HepG2 (cell line): ENCODE data around the gene CENPP. TPM values are rescaled to one million over a fixed set of nuclear protein-coding genes. Genes with fewer than 3 reads are reported as not detected.
A peak's percentile ranks its signal among the peaks of the same experiment; 100 is the strongest.

ENCODE experiments used
- ATAC-seq: fragments of 200-7000 bp; cut with Tn5 transposase; 3 replicates; pipeline ENCODE4 v1.9.1; 2020; ENCODE audit warnings: mild to moderate bottlenecking, moderate library complexity
- Bru-seq: library from RNA; stranded (reverse); fragments of 400-500 nt; gene quantifications from one replicate; lab custom pipeline; 2021; lab: Mats Ljungman, UMichigan
- BruChase-seq, 2 experiments: library from RNA; stranded (reverse); fragments of 400-500 nt; gene quantifications; one replicate each; lab custom pipeline; 2021; lab: Mats Ljungman, UMichigan
- BruUV-seq: library from RNA; stranded (reverse); fragments of 400-500 nt; replicated peaks from 2 replicates; lab custom pipeline; 2021; lab: Mats Ljungman, UMichigan
- CTCF ChIA-PET: fragments of 300-600 bp; formaldehyde crosslinking; extraction: SDS; loops from one replicate; lab custom pipeline; 2021; ENCODE audit warnings: low total read pairs, inconsistent platforms, low intra/inter-chr PET ratio; lab: Yijun Ruan, JAX
- POLR2A ChIA-PET: fragments of 350-600 bp; sonication (Branson Sonifier 250); formaldehyde crosslinking; loops from one replicate; lab custom pipeline; 2020; ENCODE audit warnings: antibody characterized with exemption, inconsistent platforms; lab: Yijun Ruan, JAX
- DNase-seq: peaks from one replicate; pipeline ENCODE4 v3.0.0-alpha.2; 2015; ENCODE audit warnings: low spot score
- FAIRE-seq: peaks from 3 replicates; lab custom pipeline; 2011; peaks lifted over from hg19 to GRCh38; lab: Jason Lieb, UNC
- H2AFZ ChIP-seq: one replicate; pipeline ENCODE4 v1.6.1; 2011; ENCODE audit warnings: low read length, inconsistent platforms
- H3K27ac ChIP-seq: fragments of 300-600 bp; 3 replicates; pipeline ENCODE4 v1.8.0; 2011; ENCODE audit warnings: mixed run types, mild to moderate bottlenecking, mixed read lengths, low read length, inconsistent platforms; ENCODE audit not compliant: insufficient read depth; ENCODE audit errors: extremely low read length
- H3K27me3 ChIP-seq, 2 experiments: fragments of 200-600 bp in 1 of 2; 2 replicates in 1 of 2; 3 replicates in 1 of 2; pipeline versions ENCODE4 v1.6.0 to v1.8.0; 2011; ENCODE audit warnings: low read length in 2 of 2, mild to moderate bottlenecking in 2 of 2, moderate library complexity in 2 of 2, inconsistent platforms in 1 of 2; ENCODE audit not compliant: insufficient read depth in 2 of 2, control insufficient read depth in 1 of 2
- H3K36me3 ChIP-seq, 2 experiments: fragments of 200-600 bp in 1 of 2; replicated peaks in 1 of 2; 2 replicates in 1 of 2; 3 replicates in 1 of 2; pipeline versions ENCODE4 v1.5.1 to v1.8.0; 2011; ENCODE audit warnings: low read length in 2 of 2, inconsistent platforms in 1 of 2; ENCODE audit not compliant: insufficient read depth in 2 of 2, control insufficient read depth in 1 of 2
- H3K4me1 ChIP-seq: 2 replicates; pipeline ENCODE4 v1.5.1; 2012; ENCODE audit warnings: low read length, inconsistent platforms; ENCODE audit not compliant: insufficient read depth
- H3K4me2 ChIP-seq: 2 replicates; pipeline ENCODE4 v1.6.0; 2011; ENCODE audit warnings: low read depth, low read length, inconsistent platforms
- H3K4me3 ChIP-seq, 3 experiments: fragments of 200-600 bp in 1 of 3; sonication (generic), shearing (Covaris generic) in 1 of 3; replicated peaks in 1 of 3; 2 replicates each; pipeline ENCODE4 v1.5.1; 2011 to 2016; ENCODE audit warnings: low read length in 3 of 3, inconsistent platforms in 2 of 3, low read depth in 2 of 3, mild to moderate bottlenecking in 2 of 3, control low read depth in 1 of 3, mixed read lengths in 1 of 3; ENCODE audit not compliant: insufficient read depth in 1 of 3
- H3K79me2 ChIP-seq: one replicate; pipeline ENCODE4 v1.6.1; 2011; ENCODE audit warnings: low read length, inconsistent platforms; ENCODE audit not compliant: insufficient read depth
- H3K9ac ChIP-seq: 2 replicates; pipeline ENCODE4 v1.6.0; 2011; ENCODE audit warnings: mild to moderate bottlenecking, low read depth, low read length, inconsistent platforms; ENCODE audit not compliant: insufficient read depth
- H3K9me3 ChIP-seq: 2 replicates; pipeline ENCODE4 v1.5.1; 2012; ENCODE audit warnings: mild to moderate bottlenecking, low read length
- H4K20me1 ChIP-seq: 2 replicates; pipeline ENCODE4 v1.6.0; 2011; ENCODE audit warnings: inconsistent platforms, mild to moderate bottlenecking, low read length, moderate library complexity; ENCODE audit not compliant: insufficient read depth
- DR1 ChIP-seq: sonication (generic); formaldehyde crosslinking; IDR thresholded peaks from 2 replicates; pipeline ENCODE4 v1.8.0; 2021; ENCODE audit warnings: mild to moderate bottlenecking, missing genetic modification reagents, inconsistent platforms
- HNRNPLL ChIP-seq: fragments of 200-400 bp; formaldehyde crosslinking; IDR thresholded peaks from 2 replicates; pipeline ENCODE4 v1.6.1; 2017; ENCODE audit warnings: mild to moderate bottlenecking, low read depth, low read length; ENCODE audit not compliant: poor library complexity, severe bottlenecking
- MLLT10 ChIP-seq: sonication (generic); formaldehyde crosslinking; IDR thresholded peaks from 2 replicates; pipeline ENCODE4 v1.4.0; 2020; ENCODE audit warnings: missing genetic modification reagents
- MXD3 ChIP-seq: IDR thresholded peaks from 2 replicates; pipeline ENCODE4 v1.6.1; 2016; ENCODE audit warnings: mild to moderate bottlenecking, missing biosample characterization, missing genetic modification reagents
- SP5 ChIP-seq: IDR thresholded peaks from 2 replicates; pipeline ENCODE4 v1.6.1; 2016; ENCODE audit warnings: low read depth, borderline replicate concordance
- THAP9 ChIP-seq: sonication (generic); formaldehyde crosslinking; IDR thresholded peaks from 2 replicates; pipeline ENCODE4; 2020; ENCODE audit warnings: missing genetic modification reagents, mild to moderate bottlenecking, borderline replicate concordance
- TOPORS ChIP-seq: sonication (generic); formaldehyde crosslinking; IDR thresholded peaks from 2 replicates; pipeline ENCODE4 v1.8.0; 2023; ENCODE audit warnings: mild to moderate bottlenecking, missing genetic modification reagents
- ZFP62 ChIP-seq: sonication (generic); formaldehyde crosslinking; IDR thresholded peaks from 2 replicates; pipeline ENCODE4 v1.4.0; 2020; ENCODE audit warnings: missing genetic modification reagents
- ZNF34 ChIP-seq: sonication (generic); formaldehyde crosslinking; IDR thresholded peaks from 2 replicates; pipeline ENCODE4 v1.4.0; 2020; ENCODE audit warnings: mild to moderate bottlenecking, missing genetic modification reagents, borderline replicate concordance
- ZNF572 ChIP-seq: sonication (generic); formaldehyde crosslinking; IDR thresholded peaks from 2 replicates; pipeline ENCODE4 v1.5.1; 2020; ENCODE audit warnings: mild to moderate bottlenecking, missing genetic modification reagents
- whole genome bisulfite sequencing: methylation state at CpG from one replicate; pipeline ENCODE4 v1.1.6; 2017; ENCODE audit warnings: low lambda C conversion rate; 5-methylcytosine and 5-hydroxymethylcytosine counted together
- in situ Hi-C: cut with HindIII; loops from 2 replicates; pipeline ENCODE4 v1.10.0; 2017; ENCODE audit warnings: low pct_unique_long_range_greater_than_20kb; ENCODE audit not compliant: extremely low pct_ligation_motif_present
- intact Hi-C: fragments of 100-400 bp; cut with micrococcal nuclease; formaldehyde crosslinking; loops from one replicate; pipeline ENCODE4 v1.10.0; 2022; ENCODE audit not compliant: unreplicated experiment
- long read RNA-seq, 2 experiments: library from RNA in 1 of 2; library from polyadenylated mRNA in 1 of 2; stranded (forward) in 1 of 2; unstranded in 1 of 2; transcript quantifications; one replicate each; pipeline ENCODE4 v2.0.0, GENCODE V29; 2019 to 2022
- polyA minus RNA-seq, 3 experiments: library from RNA; depleted of rRNA, polyadenylated mRNA; stranded (reverse); fragments of >200 nt; gene quantifications; 2 replicates each; pipeline ENCODE4 v1.2.3, GENCODE V29; 2011; ENCODE audit warnings: low replicate concordance in 1 of 3
- polyA plus RNA-seq, 8 experiments: library from polyadenylated mRNA; depleted of rRNA in 3 of 8; stranded (reverse) in 7 of 8; unstranded in 1 of 8; fragments of >200 nt; fragmentation: Illumina TruSeq in 4 of 8; extraction: Trizol in 4 of 8; gene quantifications; 2 replicates each; pipeline versions ENCODE4 v1.2.1 to v1.2.3, GENCODE V29; 2011 to 2016; ENCODE audit warnings: low read depth in 4 of 8, missing spikeins in 1 of 8, mixed read lengths in 1 of 8; ENCODE audit not compliant: insufficient read depth in 1 of 8
- total RNA-seq, 5 experiments: library from RNA; depleted of rRNA; stranded (reverse); fragments of >200 nt; fragmentation: Illumina TruSeq; extraction: Trizol; gene quantifications; 2 replicates each; pipeline ENCODE4 v1.2.3, GENCODE V29; 2016; ENCODE audit warnings: low read depth in 1 of 5
- TF ChIP-seq, protein P1 (sequence below): sonication (generic); formaldehyde crosslinking; IDR thresholded peaks from 2 replicates; pipeline ENCODE4 v1.8.1; 2023; ENCODE audit warnings: mild to moderate bottlenecking, missing genetic modification reagents, borderline replicate concordance
- TF ChIP-seq, protein P2 (sequence below): sonication (generic); formaldehyde crosslinking; IDR thresholded peaks from 2 replicates; pipeline ENCODE4 v1.5.0; 2020; ENCODE audit warnings: missing genetic modification reagents

Gene CENPP
- 11.0 and 11.4 TPM in 2 replicates for total RNA-seq (2016; rRNA removed; fragmentation: Illumina TruSeq; extraction: Trizol)
- total RNA-seq (2016; cell fraction: cytosol; rRNA removed; fragmentation: Illumina TruSeq; extraction: Trizol; ENCODE audit: low read depth), result 2.3 and 3.3 TPM in 2 replicates
- total RNA-seq (2016; cell fraction: insoluble cytoplasmic fraction; rRNA removed; fragmentation: Illumina TruSeq; extraction: Trizol), result 9.2 and 12.7 TPM in 2 replicates
- total RNA-seq (2016; cell fraction: membrane; rRNA removed; fragmentation: Illumina TruSeq; extraction: Trizol), result 6.4 and 7.6 TPM in 2 replicates
- total RNA-seq (2016; cell fraction: nucleus; rRNA removed; fragmentation: Illumina TruSeq; extraction: Trizol), result 14.0 and 16.0 TPM in 2 replicates
- polyA plus RNA-seq (2011; rRNA removed), result 1.2 and 2.0 TPM in 2 replicates
- polyA plus RNA-seq (2011; cell fraction: cytosol; rRNA removed), result 0.59 and 0.67 TPM in 2 replicates
- polyA plus RNA-seq (2011; cell fraction: nucleus; rRNA removed), result 0.63 and 0.69 TPM in 2 replicates
- 2.4 and 3.9 TPM in 2 replicates for polyA plus RNA-seq (2012)
- 3.7 and 4.4 TPM in 2 replicates for polyA plus RNA-seq (2016; cell fraction: cytosol; fragmentation: Illumina TruSeq; extraction: Trizol; ENCODE audit: low read depth)
- 9.4 and 13.3 TPM in 2 replicates for polyA plus RNA-seq (2016; cell fraction: insoluble cytoplasmic fraction; fragmentation: Illumina TruSeq; extraction: Trizol; ENCODE audit: low read depth)
- 5.5 and 5.6 TPM in 2 replicates for polyA plus RNA-seq (2016; cell fraction: membrane; fragmentation: Illumina TruSeq; extraction: Trizol; ENCODE audit: low read depth)
- 3.7 and 5.9 TPM in 2 replicates for polyA plus RNA-seq (2016; cell fraction: nucleus; fragmentation: Illumina TruSeq; extraction: Trizol; ENCODE audit: insufficient read depth, low read depth)
- 1.3 and 4.8 TPM in 2 replicates for polyA minus RNA-seq (2011; rRNA and poly(A)+ RNA removed; ENCODE audit: low replicate concordance)
- 0.79 and 1.3 TPM in 2 replicates for polyA minus RNA-seq (2011; cell fraction: cytosol; rRNA and poly(A)+ RNA removed)
- 5.2 and 6.4 TPM in 2 replicates for polyA minus RNA-seq (2011; cell fraction: nucleus; rRNA and poly(A)+ RNA removed)
- Bru-seq, nascent RNA, result percentile 43 among the genes with signal in this experiment
- percentile 47 among the genes with signal in this experiment for BruChase-seq, experiment 1, labeled RNA remaining after a 6-hour chase
- percentile 61 among the genes with signal in this experiment for BruChase-seq, experiment 2, labeled RNA remaining after a 2-hour chase
- long read RNA-seq, experiment 1, partial matches to known transcripts, result 0 of 1 reads
- long read RNA-seq, experiment 1, other reads (novel, unspliced or antisense), result 1 of 1 reads
- long read RNA-seq, experiment 2, partial matches to known transcripts, result 0 of 1 reads
- long read RNA-seq, experiment 2, other reads (novel, unspliced or antisense), result 1 of 1 reads

DNA sequence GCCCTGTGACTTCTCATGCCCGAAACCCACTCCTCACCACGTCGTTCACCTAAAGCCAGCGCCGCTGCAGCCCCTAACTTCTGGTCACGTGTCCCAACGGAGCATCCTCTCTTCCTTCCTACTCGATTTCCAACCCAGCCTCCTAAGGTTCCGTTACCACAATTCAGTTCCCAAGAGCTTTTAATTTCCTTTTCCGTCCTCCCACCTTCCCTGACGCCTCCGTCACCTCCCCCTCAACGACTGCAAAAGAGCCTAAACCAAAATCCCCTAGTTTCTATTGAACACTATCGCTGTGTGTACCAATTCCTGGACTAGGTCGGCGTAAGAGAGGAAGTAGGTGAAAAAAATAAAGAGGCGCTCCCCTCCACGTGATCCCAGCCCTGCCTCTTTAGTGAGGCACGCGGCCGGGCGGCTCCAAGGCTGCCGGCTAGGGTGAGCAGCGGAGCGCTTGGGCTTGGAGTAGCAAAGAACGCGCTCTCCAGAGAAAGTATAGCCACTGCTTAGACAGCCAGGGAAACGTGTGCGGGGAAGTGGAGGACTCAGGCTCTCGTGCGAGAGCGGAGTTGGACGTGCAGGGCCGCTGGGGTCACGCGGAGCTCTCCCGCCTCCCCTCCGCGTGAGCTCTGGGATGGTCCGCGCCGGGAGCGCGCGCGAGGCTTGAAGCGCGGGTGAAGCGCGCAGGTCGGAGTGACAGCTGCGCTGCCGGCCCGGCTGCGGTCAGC is at the start of gene CENPP, which contains the start of gene NOL8:
Gene CENPP, plus strand, starts transcription at position 685 of the 722 bp plus-strand sequence.
Gene NOL8, minus strand, starts transcription at position 82 of the 722 bp plus-strand sequence. CDS start 1,189 bp downstream, outside the sequence.
- no peaks in the 10 kb centered on the region; a peak in 1 of 5 replicates for H3K27me3 ChIP-seq
- in situ Hi-C loops, result loop anchor here (10.0 kb wide), 1 partner anchor 309 kb away; no protein-coding TSS in a partner anchor
- peak within 1 kb of the TSS; percentile 84 for H2AFZ ChIP-seq
- WGBS, result under 1% methylated on average over 28 of the region's 55 CpGs
- H3K9ac ChIP-seq, result peak within 1 kb of the TSS; percentile 98
- BruUV-seq, result no TSS peak
- peak within 1 kb of the TSS; percentile 96 for H3K27ac ChIP-seq
- peak within 1 kb of the TSS; percentile 74 to 98 (median 93) for H3K4me3 ChIP-seq
- H3K36me3 ChIP-seq, result peaks cover 0 to 17% of the 10 kb centered on the region in 2 experiments; a peak in 3 of 5 replicates
- H3K4me1 ChIP-seq, result peaks cover 40% of the 10 kb centered on the region
- H3K9me3 ChIP-seq, result no peaks in the 10 kb centered on the region
- no peaks in the 10 kb centered on the region for H4K20me1 ChIP-seq
- intact Hi-C loops, result loop anchor here (2.0 kb wide), 1 partner anchor 309 kb away; no protein-coding TSS in a partner anchor
- ChIA-PET POLR2A (interaction anchor here (1.0 to 2.4 kb wide), 6 partner anchors 31 to 1133 kb away, joined by 3 to 12 read pairs (median 4); partner anchors contain the start of gene IPPK), CTCF (no interaction called here)
- DNase-seq (peak; percentile 86), FAIRE-seq (peak; percentile 60), ATAC-seq (peak; percentile 95)
- H3K4me2 ChIP-seq, result peak within 1 kb of the TSS; percentile 94
- peaks cover 29% of the 10 kb centered on the region for H3K79me2 ChIP-seq
- TF ChIP-seq THAP9 (CRISPR knock-in tag), result peak; percentile 98
- TF ChIP-seq MXD3 (CRISPR knock-in tag), result peak; percentile 76
- no peak for TF ChIP-seq ZFP62 (CRISPR knock-in tag)
- no peak; the same call in none of the 2 replicates for TF ChIP-seq DR1 (CRISPR knock-in tag)
- peak; percentile 85 for TF ChIP-seq HNRNPLL
- no peak for TF ChIP-seq MLLT10
- no peak for TF ChIP-seq ZNF34
- TF ChIP-seq, protein P1, sequence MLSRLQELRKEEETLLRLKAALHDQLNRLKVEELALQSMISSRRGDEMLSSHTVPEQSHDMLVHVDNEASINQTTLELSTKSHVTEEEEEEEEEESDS (CRISPR knock-in tag), result no peak
- TF ChIP-seq TOPORS (CRISPR knock-in tag), result peak; percentile 74
- TF ChIP-seq SP5 (CRISPR knock-in tag), result peak; percentile 33; the same call in 1 of the 2 replicates
- TF ChIP-seq, protein P2, sequence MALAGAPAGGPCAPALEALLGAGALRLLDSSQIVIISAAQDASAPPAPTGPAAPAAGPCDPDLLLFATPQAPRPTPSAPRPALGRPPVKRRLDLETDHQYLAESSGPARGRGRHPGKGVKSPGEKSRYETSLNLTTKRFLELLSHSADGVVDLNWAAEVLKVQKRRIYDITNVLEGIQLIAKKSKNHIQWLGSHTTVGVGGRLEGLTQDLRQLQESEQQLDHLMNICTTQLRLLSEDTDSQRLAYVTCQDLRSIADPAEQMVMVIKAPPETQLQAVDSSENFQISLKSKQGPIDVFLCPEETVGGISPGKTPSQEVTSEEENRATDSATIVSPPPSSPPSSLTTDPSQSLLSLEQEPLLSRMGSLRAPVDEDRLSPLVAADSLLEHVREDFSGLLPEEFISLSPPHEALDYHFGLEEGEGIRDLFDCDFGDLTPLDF (CRISPR knock-in tag), result peak; percentile 89; the same call in 1 of the 2 replicates
- no peak for TF ChIP-seq ZNF572
